ENCODE results near the gene DNAAF2.

DNA sequence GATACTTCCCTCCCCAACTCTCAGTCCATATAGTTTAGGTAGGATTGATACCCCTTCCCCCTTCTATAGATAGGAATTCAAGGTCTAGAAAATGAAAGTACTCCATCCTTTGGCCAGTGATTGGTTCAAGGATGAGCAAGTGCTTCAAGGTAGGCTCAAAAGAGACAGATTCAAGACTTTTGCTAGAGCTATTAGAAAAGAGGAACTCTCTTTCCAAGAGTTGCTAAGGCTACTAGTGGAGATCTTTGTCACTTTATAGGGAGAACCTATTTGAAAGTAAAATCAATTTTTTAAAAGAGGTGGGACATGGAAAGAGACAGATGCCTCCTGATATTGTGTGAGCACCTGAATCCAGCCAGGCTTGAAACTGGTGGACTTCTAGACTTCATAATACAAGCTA, 35.4 kb upstream of the DNAAF2 start:
- no peak for TF ChIP-seq POLR2A (IDR thresholded peaks at IDR 0.05; ENCODE audit: low read length)
- TF ChIP-seq GATA1 (IDR thresholded peaks at IDR 0.05; ENCODE audit: low read depth, low read length), result no peak
